Measurements from ENCODE around the gene KCNH8. TPM values are rescaled to one million over a fixed set of nuclear protein-coding genes. Genes with fewer than 3 reads are reported as not detected.

Gene KCNH8
- polyA plus RNA-seq, 3 donors, result 0.03 TPM; not detected in 2

DNA sequence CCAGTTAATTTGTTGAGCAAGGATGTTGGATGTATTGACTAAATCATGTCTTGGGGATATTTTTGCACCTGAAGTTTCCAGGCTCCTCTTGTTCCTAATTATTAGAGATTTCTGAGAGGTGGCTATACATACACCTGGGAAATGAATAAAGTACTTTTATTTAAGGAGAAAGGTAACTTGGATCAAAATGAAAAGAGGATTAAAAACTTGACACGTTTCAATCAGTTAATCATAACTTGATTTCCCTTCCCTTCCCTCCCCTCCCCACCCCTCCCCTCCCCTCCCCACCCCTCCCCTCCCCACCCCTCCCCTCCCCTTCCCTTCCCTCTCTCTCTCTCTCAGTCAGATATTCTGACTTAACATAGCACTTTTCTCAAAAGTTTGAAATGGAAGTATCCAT, 126.3 kb downstream of the KCNH8 start:
- no peak overlapping the region for H3K9ac ChIP-seq (ENCODE audit: insufficient read depth, low read length, poor library complexity, severe bottlenecking)
- no peak overlapping the region for H3K27ac Mint-ChIP-seq

DNA sequence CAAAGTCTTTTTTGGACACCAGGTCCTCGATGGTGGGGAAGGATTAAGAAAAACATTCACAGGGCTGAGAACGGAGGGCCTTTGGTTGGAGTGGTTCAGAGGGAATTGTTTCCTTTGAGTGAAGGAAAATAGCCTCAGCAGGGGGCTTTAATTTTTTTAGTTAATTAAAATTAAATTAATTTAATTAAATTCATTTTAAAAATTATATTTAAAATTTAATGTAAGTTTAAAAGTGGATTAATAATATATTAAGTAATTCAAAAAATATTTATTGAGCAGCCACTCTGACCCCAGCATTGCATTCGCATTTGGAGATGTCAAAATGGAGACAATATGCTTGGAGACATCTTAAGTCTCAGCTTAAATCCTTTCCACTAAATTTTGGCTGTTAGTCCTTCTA, 136.7 kb downstream of the KCNH8 start:
- no peaks in the 10 kb centered on the region for H4K20me1 ChIP-seq (ENCODE audit: insufficient read depth, low read length)
- Mint-ChIP-seq H3K4me3 (no peak overlapping the region), H3K4me1 (no peaks in the 10 kb centered on the region), H3K27ac (no peak overlapping the region), H3K9me3 (peaks cover 0 to 7% (median 3%) of the 10 kb centered on the region in 7 donors), H3K36me3 (no peaks in the 10 kb centered on the region), H3K27me3 (ENCODE audit: low read depth in 3 of 3) (no peaks in the 10 kb centered on the region)
- no peak overlapping the region for H3K4me3 ChIP-seq (replicated peaks in 1 of 3; ENCODE audit: low read depth in 2 of 3, low read length in 3 of 3)
- no peak overlapping the region for H2AFZ ChIP-seq (ENCODE audit: insufficient read depth, low read depth, low read length, poor library complexity, severe bottlenecking)
- H3K9me3 ChIP-seq (replicated peaks in 1 of 2; ENCODE audit: control insufficient read depth in 1 of 2, insufficient read depth in 1 of 2, low read length in 2 of 2), result no peaks in the 10 kb centered on the region
- H3K4me1 ChIP-seq (ENCODE audit: control insufficient read depth in 1 of 2, insufficient read depth in 2 of 2, low read length in 2 of 2), result no peaks in the 10 kb centered on the region
- TF ChIP-seq, protein P1, sequence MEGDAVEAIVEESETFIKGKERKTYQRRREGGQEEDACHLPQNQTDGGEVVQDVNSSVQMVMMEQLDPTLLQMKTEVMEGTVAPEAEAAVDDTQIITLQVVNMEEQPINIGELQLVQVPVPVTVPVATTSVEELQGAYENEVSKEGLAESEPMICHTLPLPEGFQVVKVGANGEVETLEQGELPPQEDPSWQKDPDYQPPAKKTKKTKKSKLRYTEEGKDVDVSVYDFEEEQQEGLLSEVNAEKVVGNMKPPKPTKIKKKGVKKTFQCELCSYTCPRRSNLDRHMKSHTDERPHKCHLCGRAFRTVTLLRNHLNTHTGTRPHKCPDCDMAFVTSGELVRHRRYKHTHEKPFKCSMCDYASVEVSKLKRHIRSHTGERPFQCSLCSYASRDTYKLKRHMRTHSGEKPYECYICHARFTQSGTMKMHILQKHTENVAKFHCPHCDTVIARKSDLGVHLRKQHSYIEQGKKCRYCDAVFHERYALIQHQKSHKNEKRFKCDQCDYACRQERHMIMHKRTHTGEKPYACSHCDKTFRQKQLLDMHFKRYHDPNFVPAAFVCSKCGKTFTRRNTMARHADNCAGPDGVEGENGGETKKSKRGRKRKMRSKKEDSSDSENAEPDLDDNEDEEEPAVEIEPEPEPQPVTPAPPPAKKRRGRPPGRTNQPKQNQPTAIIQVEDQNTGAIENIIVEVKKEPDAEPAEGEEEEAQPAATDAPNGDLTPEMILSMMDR (IDR thresholded peaks at IDR 0.05), result no peak
- H3K79me2 ChIP-seq (ENCODE audit: insufficient read depth, low read length), result no peaks in the 10 kb centered on the region
- no peaks in the 10 kb centered on the region for H3K27me3 ChIP-seq (ENCODE audit: control insufficient read depth in 2 of 2, insufficient read depth in 2 of 2, low read length in 2 of 2)
- DNase-seq, result no peak
- WGBS (ENCODE audit: insufficient coverage), result 95% methylated on average over 2 of the region's 3 CpGs
- no peak overlapping the region for H3K9ac ChIP-seq (ENCODE audit: insufficient read depth, low read length, poor library complexity, severe bottlenecking)
- no peak overlapping the region for H3K4me2 ChIP-seq (replicated peaks; ENCODE audit: extremely low read depth, low read length, poor library complexity, severe bottlenecking)
- intact Hi-C loops (cut with micrococcal nuclease), result no loop called here
- H3K27ac ChIP-seq (ENCODE audit: low read depth in 1 of 2, low read length in 2 of 2), result no peak overlapping the region
- H3K36me3 ChIP-seq (replicated peaks in 1 of 2; ENCODE audit: control insufficient read depth in 1 of 2, insufficient read depth in 2 of 2, low read length in 2 of 2), result no peaks in the 10 kb centered on the region

More for the DNA sequence above, 126.3 kb downstream of the KCNH8 start:
- WGBS (ENCODE audit: insufficient coverage), result no CpG with 5 or more reads among the region's 1 CpG
- no peaks in the 10 kb centered on the region for H3K27me3 Mint-ChIP-seq (ENCODE audit: low read depth in 3 of 3)
- peaks cover 5% of the 10 kb centered on the region for H3K4me1 Mint-ChIP-seq
- Histone ChIP-seq H3K9me3 (replicated peaks in 1 of 2; ENCODE audit: control insufficient read depth in 1 of 2, insufficient read depth in 1 of 2, low read length in 2 of 2) (no peaks in the 10 kb centered on the region), H3K79me2 (ENCODE audit: insufficient read depth, low read length) (no peaks in the 10 kb centered on the region), H3K4me2 (replicated peaks; ENCODE audit: extremely low read depth, low read length, poor library complexity, severe bottlenecking) (no peak overlapping the region), H3K4me1 (ENCODE audit: control insufficient read depth in 1 of 2, insufficient read depth in 2 of 2, low read length in 2 of 2) (no peaks in the 10 kb centered on the region), H4K20me1 (ENCODE audit: insufficient read depth, low read length) (no peaks in the 10 kb centered on the region), H2AFZ (ENCODE audit: insufficient read depth, low read depth, low read length, poor library complexity, severe bottlenecking) (no peak overlapping the region), H3K4me3 (replicated peaks in 1 of 3; ENCODE audit: low read depth in 2 of 3, low read length in 3 of 3) (no peak overlapping the region), H3K27ac (ENCODE audit: low read depth in 1 of 2, low read length in 2 of 2) (no peak overlapping the region), H3K36me3 (replicated peaks in 1 of 2; ENCODE audit: control insufficient read depth in 1 of 2, insufficient read depth in 2 of 2, low read length in 2 of 2) (no peaks in the 10 kb centered on the region), H3K27me3 (ENCODE audit: control insufficient read depth in 2 of 2, insufficient read depth in 2 of 2, low read length in 2 of 2) (no peaks in the 10 kb centered on the region)
- H3K4me3 Mint-ChIP-seq, result no peak overlapping the region
- intact Hi-C loops (cut with micrococcal nuclease), result no loop called here
- no peaks in the 10 kb centered on the region for H3K36me3 Mint-ChIP-seq
- TF ChIP-seq, protein P1 (IDR thresholded peaks at IDR 0.05), result no peak
- no peak for DNase-seq
- peaks cover 0 to 2% (median 0%) of the 10 kb centered on the region in 7 donors for H3K9me3 Mint-ChIP-seq
